CD4-positive, alpha-beta T cell treated with Interleukin-15 for 4 hours (primary cell): ENCODE measurements around the gene ZNF778.

Experiments used
- DNase-seq: peaks from one replicate; pipeline ENCODE4 v3.0.0-alpha.2; 2020; ENCODE audit warnings: low spot score

ZNF778 gene

DNA sequence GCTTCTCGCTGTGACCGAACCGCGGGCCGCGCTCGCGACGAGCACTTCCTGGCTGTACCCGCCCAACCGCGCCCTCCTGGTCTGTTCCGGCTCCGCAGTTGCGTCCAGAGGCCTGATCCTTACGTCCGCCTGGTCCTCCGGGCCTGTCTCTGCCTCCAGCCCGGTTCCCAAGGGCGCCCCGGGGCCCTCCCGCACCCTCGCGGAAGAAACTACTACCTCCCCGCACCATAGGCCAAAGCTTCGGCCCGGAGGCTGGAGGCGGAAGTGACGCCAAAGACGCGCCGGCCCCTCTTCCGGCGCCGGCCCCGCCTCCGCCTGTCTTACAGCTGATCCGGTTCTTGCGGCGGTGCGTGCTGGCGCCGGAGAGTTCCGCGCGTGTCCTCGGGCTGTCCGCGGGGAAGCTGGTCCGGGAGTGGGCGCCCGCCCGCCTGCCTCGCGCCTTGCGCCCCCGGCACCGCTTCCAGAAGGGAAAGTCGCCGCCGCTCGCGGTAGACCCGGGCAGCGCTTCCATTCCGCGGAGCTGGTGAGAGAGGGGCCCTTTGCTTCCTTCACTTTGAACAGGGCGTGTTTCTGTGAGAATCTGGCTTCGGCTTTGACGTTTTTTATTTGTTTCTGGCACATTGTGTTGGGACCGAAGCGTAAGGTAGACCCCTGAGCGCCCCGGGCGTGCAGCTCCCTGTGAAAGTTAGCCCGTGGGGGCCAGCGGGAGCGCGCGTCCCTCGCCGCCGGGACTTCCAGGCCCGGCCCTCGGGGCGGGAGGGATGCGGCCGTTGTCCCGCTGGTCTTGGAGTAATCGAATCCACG lies at the start of gene ZNF778:
TSS of gene ZNF778 (plus strand) at position 316 of the 804 bp plus-strand sequence. CDS start 3,425 bp downstream, outside the sequence.
- peak; percentile 76 for DNase-seq

GRCh38 chr16:89168381-89169189 lies 48.9 kb upstream of the ZNF778 start:
- DNase-seq: no peak

GRCh38 chr16:89169778-89170177 lies 47.7 kb upstream of the ZNF778 start:
- DNase-seq: no peak

DNA sequence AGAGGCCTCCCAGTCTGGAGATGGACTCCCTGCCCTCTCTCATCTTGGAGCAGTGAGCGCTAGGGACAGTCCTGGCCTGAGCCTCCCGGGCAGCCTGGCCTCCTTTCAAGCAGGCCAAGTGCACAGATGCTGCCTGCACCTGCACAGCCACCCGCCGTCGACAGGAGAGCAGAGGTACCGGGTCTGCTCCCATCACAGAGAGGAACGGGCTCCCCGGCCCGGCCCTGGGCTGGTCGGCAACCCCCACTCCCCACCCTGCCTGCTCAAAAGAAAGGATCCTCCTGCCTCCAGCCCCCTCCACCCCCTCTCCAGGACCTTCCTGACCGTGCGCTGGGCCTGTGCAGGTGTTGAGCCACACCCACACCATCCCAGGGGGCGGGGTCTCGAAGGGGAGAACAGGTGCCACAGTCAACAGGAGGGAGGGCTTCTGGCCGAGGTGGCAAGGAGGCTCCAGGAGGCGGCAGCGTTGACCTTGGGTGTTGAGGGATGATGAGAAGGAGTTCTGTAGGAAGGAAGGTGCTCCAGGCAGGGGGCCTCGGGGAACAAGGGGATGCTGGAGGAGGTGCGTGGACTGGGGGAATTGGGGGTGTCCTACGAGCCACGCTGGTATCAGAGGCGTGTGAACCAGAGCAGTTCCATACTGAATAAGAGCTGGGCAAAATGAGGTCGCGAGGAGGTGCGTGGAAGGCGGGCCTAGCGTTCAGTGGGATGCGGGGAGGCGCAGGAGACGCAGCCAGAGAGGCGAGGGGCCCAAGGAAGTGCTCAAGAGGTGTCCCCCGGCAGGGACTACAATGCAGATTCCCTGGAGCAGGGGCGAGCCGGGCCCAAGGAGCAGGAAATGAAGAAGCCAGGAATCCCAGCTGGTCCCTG lies 46.9 kb upstream of the ZNF778 start:
- no peak for DNase-seq

- DNase-seq: peak; percentile 95
Observed at GRCh38 chr16:89171216-89172170, 46.0 kb upstream of the ZNF778 start, which contains the start of gene CDH15. CDH15 (plus strand) TSS chr16:89171748; CDS start chr16:89171832, 84 bp downstream.

DNA sequence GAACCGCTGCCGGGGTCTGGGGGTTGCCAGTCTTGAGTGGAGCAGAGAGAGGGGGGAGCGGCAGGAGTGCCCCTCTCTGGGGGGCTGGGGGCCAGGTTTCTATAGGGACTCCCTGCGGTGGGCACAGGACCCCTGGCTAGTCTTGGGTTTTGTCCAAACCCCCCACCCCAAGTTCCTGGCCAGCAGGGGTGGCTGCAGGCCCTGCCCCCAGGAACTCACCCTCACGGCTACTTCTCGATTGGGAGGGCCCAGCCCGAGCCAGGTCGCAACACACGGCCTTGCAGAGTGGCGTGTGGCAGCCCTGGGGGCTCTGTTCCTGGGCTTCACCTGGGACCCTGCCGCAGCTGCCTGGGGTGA lies 45.4 kb upstream of the ZNF778 start:
- no peak for DNase-seq

DNA sequence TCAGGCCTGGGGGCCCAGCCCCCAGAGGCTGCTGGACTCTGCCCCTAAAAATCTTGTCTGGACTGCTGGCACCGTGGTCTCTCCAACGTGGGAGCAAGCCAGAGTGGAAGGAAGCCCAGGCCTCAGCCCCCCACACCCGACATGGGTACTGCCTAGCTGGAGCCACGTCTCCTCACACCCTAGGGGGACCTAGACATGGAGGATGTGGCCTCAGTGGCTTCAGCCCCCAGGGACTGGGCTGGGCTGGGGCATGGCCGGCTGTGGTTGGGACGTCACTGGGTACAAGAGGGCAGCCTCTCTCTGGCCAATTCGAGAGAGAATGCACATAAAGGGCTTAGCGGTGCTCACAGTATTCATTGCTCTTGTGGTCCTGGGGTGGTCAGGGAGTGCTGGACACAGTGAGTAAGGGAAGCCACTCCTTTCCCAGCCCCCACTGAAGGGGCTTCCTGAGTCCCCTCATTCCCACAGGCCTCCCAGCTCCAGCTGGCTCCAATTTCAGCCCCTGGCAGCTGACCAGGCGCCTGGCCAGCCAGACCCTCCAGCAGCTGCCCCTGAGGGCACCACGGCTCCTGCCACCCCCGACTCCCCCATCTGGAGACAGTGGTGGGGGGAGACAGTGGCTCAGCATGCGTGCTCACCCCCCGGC lies 44.9 kb upstream of the ZNF778 start:
- DNase-seq: no peak

DNA sequence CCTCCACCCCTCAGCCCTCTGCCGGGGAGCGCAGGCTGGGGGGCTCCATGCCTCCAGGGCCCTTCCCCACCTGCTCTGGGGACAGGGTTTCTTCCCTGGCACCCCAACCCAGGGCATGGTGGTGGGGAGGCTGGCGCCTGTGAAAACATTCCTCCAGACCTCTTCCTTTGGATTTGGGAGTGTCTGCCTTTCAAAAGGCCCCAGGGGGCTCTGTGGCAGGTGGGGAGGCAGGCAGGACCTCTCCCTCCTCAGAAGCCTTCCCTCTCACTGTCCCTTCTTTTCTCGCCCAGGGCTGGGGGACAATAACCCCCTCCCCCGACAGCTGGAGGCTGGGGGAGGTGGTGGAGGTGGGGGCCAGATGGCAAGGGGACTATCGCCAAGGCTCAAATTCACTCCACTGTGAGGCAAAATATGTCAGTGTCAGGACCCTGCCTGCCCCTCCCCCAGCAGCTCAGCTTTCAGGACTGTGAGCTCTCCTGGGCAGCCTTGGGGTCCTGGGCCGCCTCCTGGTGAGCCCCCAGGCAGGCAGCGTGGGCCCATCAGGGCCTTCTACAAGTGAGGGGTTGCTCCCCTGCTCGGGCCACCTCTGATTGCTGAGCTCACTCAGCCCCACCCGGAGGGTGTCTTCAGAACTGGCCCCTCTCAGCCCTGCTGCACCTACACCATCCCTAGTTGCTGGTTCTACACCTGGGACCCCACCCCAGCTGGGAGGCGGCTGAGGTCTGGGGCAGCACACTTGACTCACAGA lies 44.2 kb upstream of the ZNF778 start:
- no peak for DNase-seq

DNA sequence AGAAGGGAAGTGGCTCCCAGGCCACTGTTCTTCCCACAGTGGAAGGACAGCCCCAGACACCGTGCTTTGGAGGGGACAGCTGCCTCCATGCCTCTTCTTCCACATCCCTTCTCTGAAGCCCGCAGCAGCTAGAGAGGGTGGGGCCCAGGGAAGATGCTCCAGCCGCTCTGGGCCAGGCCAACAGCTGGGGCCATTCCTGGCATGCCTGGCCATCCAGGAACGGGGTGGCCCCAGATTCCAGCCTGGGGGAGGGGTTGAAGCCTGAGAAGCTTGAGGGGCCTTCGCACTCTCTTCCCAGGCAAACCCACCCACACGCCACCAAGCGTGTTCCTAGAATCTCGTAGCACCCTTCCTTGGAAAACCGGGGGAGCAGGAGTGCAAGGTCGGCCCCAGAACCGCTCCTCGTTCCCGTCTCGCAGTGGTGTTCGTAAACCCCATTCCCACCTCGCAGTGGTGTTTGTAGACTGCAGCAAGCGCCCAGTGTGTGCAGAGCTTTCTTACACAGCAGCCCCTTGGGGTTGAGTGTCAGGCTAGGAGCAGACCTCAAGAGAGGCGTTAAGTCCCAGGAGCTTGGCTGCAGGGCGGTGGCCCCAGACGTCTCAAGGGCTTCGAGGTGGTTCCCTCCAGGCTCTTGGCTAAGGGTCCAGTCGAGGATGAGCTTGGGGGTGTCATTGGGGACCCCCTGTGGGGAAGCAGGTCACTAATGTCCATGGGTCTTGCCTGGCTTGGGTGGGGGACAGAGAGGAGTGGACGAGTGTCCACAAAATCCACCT lies 43.3 kb upstream of the ZNF778 start:
- DNase-seq: no peak

GRCh38 chr16:89174877-89175276 lies 42.6 kb upstream of the ZNF778 start:
- no peak for DNase-seq

GRCh38 chr16:89175280-89176146 lies 42.0 kb upstream of the ZNF778 start:
- DNase-seq: no peak

GRCh38 chr16:89176147-89176690 lies 41.3 kb upstream of the ZNF778 start:
- DNase-seq: no peak

GRCh38 chr16:89176717-89177116 lies 40.8 kb upstream of the ZNF778 start:
- no peak for DNase-seq

GRCh38 chr16:89177501-89177900 lies 40.0 kb upstream of the ZNF778 start:
- DNase-seq: no peak

GRCh38 chr16:89178453-89179147 lies 38.9 kb upstream of the ZNF778 start:
- DNase-seq: no peak

GRCh38 chr16:89179148-89179484 lies 38.4 kb upstream of the ZNF778 start:
- DNase-seq: no peak

- no peak for DNase-seq
Observed at GRCh38 chr16:89179656-89180315, 37.7 kb upstream of the ZNF778 start.
